KMS-11 (cell line): ENCODE data around the gene VIT.

ENCODE experiments used
- H2AFZ ChIP-seq: fragments of 200-600 bp; sonication (generic); 2 replicates; pipeline ENCODE4 v1.6.1; 2016; ENCODE audit warnings: antibody characterized with exemption, mixed run types, low read depth
- H3K27ac ChIP-seq: fragments of 200-600 bp; sonication (generic); 2 replicates; pipeline ENCODE4 v1.6.1; 2016; ENCODE audit warnings: mild to moderate bottlenecking, mixed run types
- H3K27me3 ChIP-seq: fragments of 200-600 bp; sonication (generic); 2 replicates; pipeline ENCODE4 v1.6.1; 2017; ENCODE audit warnings: mild to moderate bottlenecking, low read depth, mixed run types, moderate library complexity; ENCODE audit not compliant: insufficient read depth
- H3K36me3 ChIP-seq: fragments of 200-600 bp; sonication (generic); 2 replicates; pipeline ENCODE4 v1.6.1; 2017; ENCODE audit warnings: mild to moderate bottlenecking, mixed run types; ENCODE audit not compliant: insufficient read depth
- H3K4me1 ChIP-seq: fragments of 200-600 bp; sonication (generic); 2 replicates; pipeline ENCODE4 v1.6.1; 2016; ENCODE audit warnings: mild to moderate bottlenecking, low read depth, mixed run types; ENCODE audit not compliant: poor library complexity, severe bottlenecking
- H3K4me2 ChIP-seq: fragments of 200-600 bp; sonication (generic); 2 replicates; pipeline ENCODE4 v1.7.0; 2016; ENCODE audit warnings: mild to moderate bottlenecking, mixed run types
- H3K4me3 ChIP-seq: fragments of 200-600 bp; sonication (generic); IDR thresholded peaks from 2 replicates; pipeline ENCODE4 v1.6.1; 2017; ENCODE audit warnings: low read depth, low read length, mixed read lengths; ENCODE audit not compliant: insufficient read depth
- H3K79me2 ChIP-seq: fragments of 200-600 bp; sonication (generic); 2 replicates; pipeline ENCODE4 v1.6.1; 2016; ENCODE audit warnings: low read depth, mixed run types; ENCODE audit not compliant: insufficient read depth
- H3K9ac ChIP-seq: fragments of 200-600 bp; sonication (generic); 2 replicates; pipeline ENCODE4 v1.6.1; 2016; ENCODE audit warnings: mild to moderate bottlenecking, mixed run types
- H4K20me1 ChIP-seq: fragments of 200-600 bp; sonication (generic); 2 replicates; pipeline ENCODE4 v1.6.1; 2016; ENCODE audit warnings: mild to moderate bottlenecking, mixed run types; ENCODE audit not compliant: insufficient read depth
- TF ChIP-seq, protein P1 (sequence below): fragments of 200-600 bp; sonication (generic); conservative IDR thresholded peaks from 2 replicates; pipeline ENCODE4 v1.6.1; 2017; ENCODE audit warnings: low read depth, mild to moderate bottlenecking, antibody characterized with exemption, low read length, moderate library complexity, mixed read lengths

VIT gene

DNA sequence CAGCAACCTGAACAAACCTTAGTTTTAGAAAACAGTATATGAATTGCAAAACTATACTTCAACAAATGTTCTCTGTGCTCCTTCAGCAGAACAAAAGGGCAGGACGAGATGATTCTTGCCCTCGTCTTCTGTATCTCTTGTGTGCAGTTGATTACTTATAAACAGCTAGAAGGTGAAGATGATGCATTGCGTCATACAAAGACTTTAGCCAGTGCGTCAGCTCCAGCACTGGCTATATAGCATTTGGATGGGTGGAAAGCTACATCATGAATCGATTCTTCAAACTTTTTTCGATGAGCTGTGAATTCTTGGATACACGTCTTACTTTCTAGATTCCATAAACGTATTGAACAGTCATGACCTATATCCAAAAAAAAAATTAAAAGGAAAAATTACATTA is 152.8 kb downstream of the VIT start:
- no peak overlapping the region for H3K9ac ChIP-seq
- H3K36me3 ChIP-seq, result no peaks in the 10 kb centered on the region
- H3K4me2 ChIP-seq, result no peak overlapping the region
- no peaks in the 10 kb centered on the region for H3K79me2 ChIP-seq
- H3K27me3 ChIP-seq, result no peaks in the 10 kb centered on the region
- H2AFZ ChIP-seq, result no peak overlapping the region
- no peaks in the 10 kb centered on the region for H3K4me1 ChIP-seq
- no peak overlapping the region for H3K27ac ChIP-seq
- no peak overlapping the region for H3K4me3 ChIP-seq
- TF ChIP-seq, protein P1, sequence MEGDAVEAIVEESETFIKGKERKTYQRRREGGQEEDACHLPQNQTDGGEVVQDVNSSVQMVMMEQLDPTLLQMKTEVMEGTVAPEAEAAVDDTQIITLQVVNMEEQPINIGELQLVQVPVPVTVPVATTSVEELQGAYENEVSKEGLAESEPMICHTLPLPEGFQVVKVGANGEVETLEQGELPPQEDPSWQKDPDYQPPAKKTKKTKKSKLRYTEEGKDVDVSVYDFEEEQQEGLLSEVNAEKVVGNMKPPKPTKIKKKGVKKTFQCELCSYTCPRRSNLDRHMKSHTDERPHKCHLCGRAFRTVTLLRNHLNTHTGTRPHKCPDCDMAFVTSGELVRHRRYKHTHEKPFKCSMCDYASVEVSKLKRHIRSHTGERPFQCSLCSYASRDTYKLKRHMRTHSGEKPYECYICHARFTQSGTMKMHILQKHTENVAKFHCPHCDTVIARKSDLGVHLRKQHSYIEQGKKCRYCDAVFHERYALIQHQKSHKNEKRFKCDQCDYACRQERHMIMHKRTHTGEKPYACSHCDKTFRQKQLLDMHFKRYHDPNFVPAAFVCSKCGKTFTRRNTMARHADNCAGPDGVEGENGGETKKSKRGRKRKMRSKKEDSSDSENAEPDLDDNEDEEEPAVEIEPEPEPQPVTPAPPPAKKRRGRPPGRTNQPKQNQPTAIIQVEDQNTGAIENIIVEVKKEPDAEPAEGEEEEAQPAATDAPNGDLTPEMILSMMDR, result no peak
- H4K20me1 ChIP-seq, result no peaks in the 10 kb centered on the region

DNA sequence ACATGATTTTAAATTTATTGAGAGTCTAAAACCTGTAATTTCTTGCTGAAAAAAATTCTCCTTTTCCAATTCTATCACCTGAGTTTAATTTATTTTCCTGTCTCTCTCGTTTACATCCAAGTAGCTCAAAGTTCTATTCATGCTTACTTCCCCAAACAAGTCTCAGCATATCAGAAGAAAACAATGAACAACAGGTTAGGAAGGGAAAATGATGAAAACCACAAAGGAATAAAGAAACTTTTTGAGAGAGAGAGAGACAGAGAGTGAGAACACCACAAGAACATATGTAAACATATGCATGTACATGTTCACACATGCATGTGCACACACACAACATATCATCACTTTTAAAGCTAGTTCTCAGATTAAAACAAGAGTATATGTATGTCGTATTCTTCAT is 157.7 kb downstream of the VIT start:
- no peak overlapping the region for H3K4me3 ChIP-seq
- H3K36me3 ChIP-seq, result no peaks in the 10 kb centered on the region
- no peaks in the 10 kb centered on the region for H4K20me1 ChIP-seq
- TF ChIP-seq, protein P1, result no peak
- H2AFZ ChIP-seq, result no peak overlapping the region
- no peaks in the 10 kb centered on the region for H3K27me3 ChIP-seq
- H3K79me2 ChIP-seq, result no peaks in the 10 kb centered on the region
- peaks cover 12% of the 10 kb centered on the region for H3K4me1 ChIP-seq
- no peak overlapping the region for H3K27ac ChIP-seq
- H3K4me2 ChIP-seq, result no peak overlapping the region
- H3K9ac ChIP-seq, result no peak overlapping the region

DNA sequence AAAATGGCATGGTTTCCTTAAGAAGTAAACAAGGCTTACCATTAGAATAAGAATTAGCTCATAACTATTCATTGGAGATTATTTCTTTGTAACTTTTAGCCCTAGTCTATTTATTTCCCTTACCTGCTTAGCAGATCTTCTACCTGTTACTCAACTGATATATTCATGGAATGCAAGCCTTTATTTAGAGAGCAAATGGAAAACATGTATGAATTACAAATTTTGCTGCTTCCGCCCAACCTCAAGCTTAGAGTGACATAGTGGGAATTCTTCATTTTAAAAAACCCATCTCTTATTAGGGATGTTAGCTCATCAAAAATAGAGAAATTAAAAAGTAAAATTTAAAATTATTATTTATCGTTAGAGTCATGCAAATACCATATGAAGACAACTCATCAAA is 158.9 kb downstream of the VIT start:
- TF ChIP-seq, protein P1, result no peak
- Histone ChIP-seq H4K20me1 (no peaks in the 10 kb centered on the region), H3K4me2 (no peak overlapping the region), H3K36me3 (no peaks in the 10 kb centered on the region), H3K27me3 (no peaks in the 10 kb centered on the region), H3K27ac (no peak overlapping the region), H3K4me1 (peaks cover 19% of the 10 kb centered on the region), H2AFZ (no peak overlapping the region), H3K79me2 (no peaks in the 10 kb centered on the region), H3K4me3 (no peak overlapping the region), H3K9ac (no peak overlapping the region)

DNA sequence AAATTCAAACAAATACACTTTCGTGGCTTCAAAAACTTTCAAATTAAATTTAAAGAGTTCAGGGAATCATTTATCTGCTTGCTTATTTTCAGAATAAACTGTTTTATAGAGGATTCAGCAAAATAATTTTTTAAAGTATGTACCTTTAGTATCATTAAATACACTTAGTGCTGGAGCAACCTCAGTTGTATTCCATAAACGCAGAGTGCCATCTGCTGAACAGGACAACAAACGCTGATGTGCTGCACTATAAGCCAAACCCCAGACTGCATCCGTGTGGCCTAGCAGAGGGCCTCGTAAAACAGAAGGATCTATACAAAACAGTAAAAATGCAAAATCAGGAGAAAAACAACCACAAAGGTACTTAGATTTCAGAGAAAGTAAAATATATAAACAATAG is 161.2 kb downstream of the VIT start:
- TF ChIP-seq, protein P1, result no peak

More for the DNA sequence above, 161.2 kb downstream of the VIT start:
- Histone ChIP-seq H3K79me2 (no peaks in the 10 kb centered on the region), H3K4me2 (no peak overlapping the region), H3K4me1 (peaks cover 19% of the 10 kb centered on the region), H3K27me3 (no peaks in the 10 kb centered on the region), H4K20me1 (no peaks in the 10 kb centered on the region), H3K9ac (no peak overlapping the region), H3K36me3 (no peaks in the 10 kb centered on the region), H2AFZ (no peak overlapping the region), H3K4me3 (no peak overlapping the region), H3K27ac (no peak overlapping the region)
